ENCODE results near the gene CCT6B.
"Not testable (repeated sequence)": the region's sequence is repeated elsewhere in the genome, so short reads cannot be mapped to it uniquely, and the experiment has no call there.

Gene CCT6B, protein sequence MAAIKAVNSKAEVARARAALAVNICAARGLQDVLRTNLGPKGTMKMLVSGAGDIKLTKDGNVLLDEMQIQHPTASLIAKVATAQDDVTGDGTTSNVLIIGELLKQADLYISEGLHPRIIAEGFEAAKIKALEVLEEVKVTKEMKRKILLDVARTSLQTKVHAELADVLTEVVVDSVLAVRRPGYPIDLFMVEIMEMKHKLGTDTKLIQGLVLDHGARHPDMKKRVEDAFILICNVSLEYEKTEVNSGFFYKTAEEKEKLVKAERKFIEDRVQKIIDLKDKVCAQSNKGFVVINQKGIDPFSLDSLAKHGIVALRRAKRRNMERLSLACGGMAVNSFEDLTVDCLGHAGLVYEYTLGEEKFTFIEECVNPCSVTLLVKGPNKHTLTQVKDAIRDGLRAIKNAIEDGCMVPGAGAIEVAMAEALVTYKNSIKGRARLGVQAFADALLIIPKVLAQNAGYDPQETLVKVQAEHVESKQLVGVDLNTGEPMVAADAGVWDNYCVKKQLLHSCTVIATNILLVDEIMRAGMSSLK

DNA sequence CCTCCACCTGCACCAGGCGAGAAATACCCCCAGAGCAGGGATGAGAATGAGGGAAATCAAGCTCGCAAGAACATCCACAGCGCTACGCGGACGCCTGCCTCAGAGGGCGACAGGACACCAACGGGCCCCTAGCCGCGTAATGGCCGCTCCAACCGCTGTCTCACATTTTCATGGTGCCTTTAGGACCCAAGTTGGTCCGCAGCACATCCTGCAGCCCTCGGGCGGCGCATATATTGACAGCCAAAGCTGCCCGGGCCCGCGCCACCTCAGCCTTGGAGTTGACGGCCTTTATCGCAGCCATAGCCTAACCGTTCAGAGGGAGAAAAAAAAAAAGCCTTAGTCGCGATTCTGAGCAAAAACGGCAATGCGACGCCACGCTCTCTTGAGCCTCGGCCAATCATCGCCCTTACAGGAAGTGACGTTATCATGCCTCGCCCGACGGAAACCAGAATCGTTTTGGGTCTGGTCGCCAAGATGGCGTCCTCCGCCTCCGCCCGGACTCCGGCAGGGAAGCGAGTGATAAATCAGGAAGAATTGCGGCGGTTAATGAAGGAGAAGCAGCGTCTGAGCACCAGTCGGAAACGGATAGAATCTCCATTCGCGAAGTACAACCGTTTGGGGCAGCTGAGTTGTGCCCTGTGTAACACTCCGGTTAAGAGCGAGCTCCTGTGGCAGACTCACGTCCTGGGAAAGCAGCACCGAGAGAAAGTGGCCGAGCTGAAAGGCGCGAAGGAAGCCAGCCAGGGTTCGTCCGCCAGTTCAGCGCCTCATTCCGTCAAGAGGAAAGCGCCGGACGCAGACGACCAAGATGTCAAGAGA lies at the start of gene CCT6B, which contains the start of gene ZNF830:
TSS of gene CCT6B (minus strand) at position 368 of the 819 bp plus-strand sequence. CDS start at position 301, 67 bp downstream.
TSS of gene ZNF830 (plus strand) at position 448 of the 819 bp plus-strand sequence. CDS start at position 475, 27 bp downstream.
- peak; percentile 77 to 79 for DNase-seq (ENCODE audit: low read depth in 2 of 2)

DNA sequence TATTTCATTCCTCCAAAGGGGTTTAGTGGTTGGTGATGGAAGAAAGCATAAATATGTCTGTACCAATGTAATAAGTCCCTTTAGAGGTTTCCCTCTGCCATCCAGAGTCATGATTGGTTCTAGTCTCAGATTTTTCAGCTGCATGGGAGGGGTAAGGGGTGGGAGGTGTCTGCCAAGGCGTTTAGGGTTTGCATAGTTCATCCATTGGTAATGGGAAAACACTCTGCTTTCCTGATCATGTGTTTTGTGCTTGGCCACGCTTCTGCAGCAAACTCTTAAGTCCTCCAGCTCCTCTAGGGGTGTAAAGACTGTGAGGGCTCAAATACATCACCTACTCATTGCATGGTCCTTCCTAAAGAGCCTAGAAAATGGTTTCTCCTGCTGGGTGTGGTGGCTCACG lies 48.8 kb upstream of the CCT6B start:
- DNase-seq (ENCODE audit: low read depth in 2 of 2) = no peak

DNA sequence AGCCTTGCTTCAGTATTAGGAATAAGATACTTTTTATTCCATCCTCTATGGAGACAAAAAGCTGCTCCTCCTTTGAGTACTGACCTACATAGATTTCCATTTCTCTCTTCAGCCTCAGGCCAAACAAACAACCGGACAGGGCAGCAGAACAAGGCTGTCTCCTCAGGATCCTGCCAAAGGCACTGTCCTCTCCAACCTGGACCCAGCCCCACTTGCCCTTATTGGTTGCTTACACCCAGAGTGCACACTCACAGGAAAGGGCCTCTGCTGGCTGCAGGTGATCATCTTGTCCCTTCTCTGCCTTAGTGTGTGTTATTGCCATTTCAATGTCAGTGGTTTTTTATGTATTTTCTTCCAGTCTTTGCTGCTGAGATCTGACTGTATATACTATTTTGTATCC lies 45.7 kb upstream of the CCT6B start:
- no peak for DNase-seq (ENCODE audit: low read depth in 2 of 2)

DNA sequence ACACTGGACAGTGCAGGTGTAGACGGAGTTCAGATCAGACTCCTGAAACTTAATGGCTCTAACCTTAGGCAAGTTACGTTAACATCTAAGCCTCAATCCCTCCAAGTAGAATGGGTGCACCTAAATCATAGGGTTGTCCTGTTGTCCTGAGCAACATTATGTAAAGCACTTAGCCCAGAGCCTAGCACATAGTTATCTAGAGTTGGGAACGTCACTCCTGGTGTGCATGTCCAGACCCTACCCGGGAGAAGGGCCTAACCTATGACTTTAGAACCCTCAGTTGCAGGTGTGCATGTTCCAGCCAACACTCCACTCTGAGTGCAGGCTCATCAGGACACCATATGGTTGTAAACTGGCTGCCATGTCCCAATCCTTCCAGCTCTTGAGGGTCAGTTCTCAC lies 45.1 kb upstream of the CCT6B start:
- no peak for DNase-seq (ENCODE audit: low read depth in 2 of 2)

DNA sequence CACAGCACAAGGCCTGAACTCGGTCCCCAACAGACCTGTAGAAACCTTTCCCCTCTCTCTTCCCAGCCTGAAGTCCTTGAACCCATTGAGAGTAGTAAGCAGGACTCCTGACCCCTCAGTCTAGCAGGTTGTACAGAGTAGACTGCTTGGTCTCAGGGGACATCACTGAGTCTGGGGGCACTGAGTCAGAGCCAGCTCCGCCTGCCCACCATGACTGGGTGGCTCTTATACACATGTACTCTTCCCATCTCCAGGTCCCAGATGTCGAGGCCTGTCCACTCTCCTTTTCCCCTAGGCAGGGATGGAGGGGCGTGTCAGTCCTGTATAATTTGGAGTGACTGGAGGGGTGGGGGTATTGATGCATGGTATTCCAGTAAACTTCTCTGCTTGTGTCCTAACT lies 42.5 kb upstream of the CCT6B start:
- DNase-seq (ENCODE audit: low read depth in 2 of 2) = no peak

DNA sequence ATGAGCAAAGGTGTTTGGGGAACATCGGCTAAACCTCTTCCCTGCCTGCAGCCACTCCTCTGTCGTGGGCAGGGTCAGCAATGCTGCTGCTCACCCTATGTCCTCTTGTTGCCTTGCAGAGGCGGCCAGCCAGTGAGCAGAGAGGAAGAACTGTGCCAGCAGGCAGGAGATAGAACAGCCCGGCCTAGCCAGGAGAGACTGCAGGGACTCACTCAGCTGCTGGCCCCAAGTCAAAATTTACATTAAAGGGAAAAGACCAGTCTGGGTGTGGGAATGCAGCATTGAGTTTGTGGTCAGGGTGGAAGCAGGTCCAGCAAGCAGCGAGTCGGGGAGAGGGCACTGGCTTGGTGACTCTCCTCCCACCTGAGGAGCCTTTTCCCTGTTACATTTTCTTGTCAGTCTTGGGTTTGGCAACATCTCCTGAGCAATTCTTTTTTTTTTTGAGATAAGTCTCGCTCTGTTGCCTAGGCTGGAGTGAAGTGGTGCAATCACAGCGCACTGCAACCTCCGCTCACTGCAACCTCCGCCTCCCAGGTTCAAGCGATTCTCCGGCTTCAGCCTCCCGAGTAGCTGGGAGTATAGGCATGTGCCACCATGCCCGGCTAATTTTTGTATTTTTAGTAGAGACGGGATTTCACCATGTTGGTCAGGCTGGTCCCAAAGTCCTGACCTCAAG lies 41.8 kb upstream of the CCT6B start:
- no peak for DNase-seq (ENCODE audit: low read depth in 2 of 2)

DNA sequence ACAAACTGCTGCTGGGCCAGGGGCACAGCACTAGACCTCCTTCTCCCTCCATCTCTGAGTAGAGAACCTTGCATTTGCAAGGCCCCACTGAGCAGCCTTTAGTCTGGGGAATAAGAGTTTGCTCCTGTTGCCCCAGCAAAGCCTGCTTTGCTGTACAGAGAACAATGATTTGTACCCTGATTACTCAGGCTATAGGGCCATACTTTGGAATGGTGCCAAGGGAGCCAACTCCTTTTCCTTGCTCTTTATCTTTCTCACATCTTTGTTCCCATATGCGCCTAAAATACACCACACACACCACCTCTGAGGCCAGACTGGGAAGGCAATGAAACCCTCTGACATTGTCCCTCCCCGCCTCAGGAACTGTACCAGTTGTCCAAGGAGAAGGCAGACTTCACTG lies 40.3 kb upstream of the CCT6B start:
- no peak for DNase-seq (ENCODE audit: low read depth in 2 of 2)

DNA sequence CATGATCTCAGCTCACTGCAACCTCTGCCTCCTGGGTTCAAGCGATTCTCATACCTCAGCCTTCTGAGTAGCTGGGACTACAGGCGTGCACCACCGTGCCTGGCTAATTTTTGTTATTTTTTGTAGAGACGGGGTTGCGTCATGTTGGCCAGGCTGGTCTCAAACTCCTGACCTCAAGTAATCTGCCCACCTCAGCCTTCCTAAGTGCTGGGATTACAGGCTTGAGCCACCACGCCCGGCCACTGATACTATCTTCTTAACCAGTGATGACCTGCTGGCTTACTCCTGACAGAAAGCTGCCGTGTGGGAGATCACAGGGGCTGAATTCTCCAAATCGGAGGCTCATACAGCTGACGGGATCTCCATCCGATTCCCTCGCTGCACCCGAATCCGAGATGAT lies 39.7 kb upstream of the CCT6B start:
- not testable (repeated sequence) for DNase-seq (ENCODE audit: low read depth in 2 of 2)

DNA sequence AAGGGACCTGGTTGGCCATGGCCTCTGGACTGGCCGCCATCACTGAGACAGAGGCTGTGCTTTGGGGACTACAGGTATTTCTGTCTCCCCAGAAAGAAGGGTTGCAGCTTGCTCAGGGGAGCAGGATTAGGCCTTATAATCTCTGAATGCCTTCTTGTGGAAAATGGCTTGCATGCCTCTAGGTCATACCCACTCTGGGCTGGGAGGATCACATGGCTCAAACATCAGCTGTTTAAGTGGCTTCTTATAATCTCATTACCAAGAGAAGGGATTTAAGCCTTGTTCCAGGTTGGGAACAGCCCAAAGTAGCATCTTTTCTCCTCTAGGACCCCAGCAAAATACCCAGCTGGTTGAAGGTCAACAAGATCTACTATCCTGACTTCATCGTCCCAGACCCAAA lies 38.2 kb upstream of the CCT6B start:
- DNase-seq (ENCODE audit: low read depth in 2 of 2) = no peak

DNA sequence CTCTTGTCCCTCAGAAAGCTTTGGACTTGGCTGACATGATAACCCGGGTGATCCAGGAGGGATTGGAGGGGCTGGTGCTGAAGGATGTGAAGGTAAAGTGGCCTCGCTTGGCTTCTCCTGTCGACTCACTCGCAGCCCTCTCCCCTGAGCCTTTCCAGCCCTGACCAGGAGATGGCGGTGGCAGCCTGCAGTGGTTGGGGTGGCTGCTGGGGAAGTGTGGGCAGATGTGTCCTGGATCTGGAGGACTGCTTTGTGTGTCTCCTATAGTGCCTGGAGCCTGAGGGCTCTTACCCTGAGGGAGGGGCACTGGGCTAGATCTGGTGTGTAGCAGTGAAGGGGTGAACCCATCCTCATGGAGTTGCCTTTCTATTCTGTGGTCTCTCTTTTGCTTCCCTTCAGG lies 36.9 kb upstream of the CCT6B start:
- DNase-seq (ENCODE audit: low read depth in 2 of 2) = peak; percentile 58 to 68

DNA sequence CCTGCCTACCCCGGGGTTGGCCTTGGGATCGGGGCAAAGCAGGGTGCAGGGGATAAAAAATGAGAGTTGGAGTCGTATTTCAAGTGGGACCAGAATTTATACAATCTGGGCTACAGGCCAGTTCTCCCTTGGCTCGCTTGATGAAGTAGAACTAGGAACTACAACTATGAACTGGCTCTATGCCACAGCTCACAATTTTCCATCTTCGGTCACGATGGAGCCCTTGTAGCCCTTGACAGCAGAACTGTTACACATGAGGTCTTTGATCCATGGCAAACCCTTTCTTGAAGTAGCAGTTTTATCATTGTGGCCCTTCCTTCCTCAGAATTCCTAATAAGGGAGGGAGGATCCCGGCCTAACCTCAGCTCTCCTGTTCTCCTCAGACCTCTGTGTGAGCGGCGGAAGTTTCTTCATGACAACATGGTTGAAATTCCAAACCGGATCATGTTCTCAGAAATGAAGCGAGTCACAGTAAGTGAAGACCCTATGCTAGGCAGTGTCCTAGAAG lies 36.1 kb upstream of the CCT6B start:
- DNase-seq (ENCODE audit: low read depth in 2 of 2) = no peak

DNA sequence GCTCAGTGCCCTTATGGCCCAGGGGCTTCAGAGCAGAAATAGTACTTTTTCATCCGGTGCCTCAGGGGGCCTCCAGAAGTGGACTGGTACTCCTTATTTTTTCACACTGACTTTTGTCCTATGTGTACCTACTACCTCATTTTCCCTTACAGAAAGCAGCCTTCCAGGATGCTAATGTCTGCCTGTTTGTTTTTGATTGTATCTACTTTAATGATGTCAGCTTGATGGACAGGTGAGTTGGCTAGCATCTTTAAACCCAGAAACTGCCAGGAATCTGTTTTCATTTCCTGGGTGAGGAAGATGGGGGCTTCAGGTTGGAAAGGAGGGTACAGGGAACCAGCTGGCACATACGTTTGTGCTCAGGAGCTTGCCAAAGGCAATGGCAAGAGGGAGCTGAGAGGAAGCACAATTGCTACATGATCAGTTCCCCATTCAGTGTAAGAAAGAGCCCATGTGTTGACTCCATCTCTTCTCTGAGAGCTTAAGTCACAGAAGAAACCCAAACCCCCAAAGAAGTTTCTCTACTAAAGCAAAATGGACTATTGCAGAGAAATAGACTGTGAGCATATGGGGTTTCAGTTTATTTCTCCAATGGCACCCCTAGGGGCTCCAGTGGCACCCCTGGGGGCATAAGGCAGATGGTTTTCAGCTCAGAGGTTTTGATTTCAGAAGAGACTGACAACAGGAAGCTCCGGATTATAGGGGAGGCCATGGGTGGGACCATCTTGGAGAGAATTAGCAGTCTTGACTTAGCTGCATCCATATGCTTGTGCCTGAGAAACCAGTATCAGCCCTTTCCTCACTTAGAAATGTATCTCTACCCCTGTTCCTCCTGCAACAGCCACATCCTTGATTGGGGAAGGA lies 35.4 kb upstream of the CCT6B start:
- DNase-seq (ENCODE audit: low read depth in 2 of 2) = no peak

DNA sequence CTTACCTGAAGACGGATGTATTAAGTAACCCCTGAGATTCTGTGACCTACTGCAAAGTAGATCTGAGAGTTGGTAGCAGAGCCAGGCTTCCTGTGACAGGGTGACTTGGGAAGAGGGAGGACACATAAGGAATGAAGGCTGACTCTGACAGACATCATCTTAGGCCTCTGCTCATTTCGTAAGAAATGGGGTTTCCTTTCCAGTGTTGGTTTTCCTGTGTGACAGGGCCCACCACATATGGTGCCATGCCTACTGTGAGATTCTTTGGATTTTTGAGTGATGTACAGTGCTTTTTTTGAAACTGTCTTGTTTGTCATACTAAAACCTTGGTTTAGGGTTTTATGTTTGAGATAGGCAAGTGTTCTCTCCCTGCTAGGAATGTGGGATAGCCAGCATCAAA lies 31.8 kb upstream of the CCT6B start:
- DNase-seq (ENCODE audit: low read depth in 2 of 2) = no peak

DNA sequence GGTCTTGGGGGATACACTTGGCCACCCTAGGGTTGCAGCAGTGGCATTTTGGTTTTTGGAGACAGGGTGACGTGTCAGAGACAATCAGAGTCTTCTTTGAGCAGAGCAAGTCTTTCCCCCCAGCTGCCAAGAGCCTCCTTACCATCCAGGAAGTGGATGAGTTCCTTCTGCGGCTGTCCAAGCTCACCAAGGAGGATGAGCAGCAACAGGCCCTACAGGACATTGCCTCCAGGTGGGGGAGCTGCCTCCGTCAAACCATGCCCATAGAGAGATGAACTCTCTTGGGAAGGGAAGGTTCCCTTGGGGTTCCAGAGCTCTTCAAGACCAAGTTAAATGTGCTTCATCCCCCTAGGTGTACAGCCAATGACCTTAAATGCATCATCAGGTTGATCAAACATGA lies 30.3 kb upstream of the CCT6B start:
- DNase-seq (ENCODE audit: low read depth in 2 of 2) = no peak

DNA sequence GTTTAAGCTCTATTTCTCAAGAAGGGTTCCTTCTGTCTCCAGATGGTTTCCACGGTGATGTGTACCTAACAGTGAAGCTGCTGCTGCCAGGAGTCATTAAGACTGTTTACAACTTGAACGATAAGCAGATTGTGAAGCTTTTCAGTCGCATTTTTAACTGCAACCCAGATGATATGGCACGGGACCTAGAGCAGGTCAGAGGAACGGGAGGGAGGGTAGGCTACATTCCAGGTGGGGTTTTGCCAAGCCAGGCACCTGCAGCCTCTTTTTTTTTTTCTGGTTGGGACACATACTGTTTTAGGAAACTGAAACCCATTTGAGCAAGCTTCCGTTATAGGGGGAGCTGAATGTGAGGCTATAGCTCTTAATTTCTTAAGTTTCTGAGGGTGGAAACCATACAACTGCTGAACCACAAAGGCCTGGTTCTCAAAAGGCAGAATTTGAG lies 29.7 kb upstream of the CCT6B start:
- no peak for DNase-seq (ENCODE audit: low read depth in 2 of 2)

DNA sequence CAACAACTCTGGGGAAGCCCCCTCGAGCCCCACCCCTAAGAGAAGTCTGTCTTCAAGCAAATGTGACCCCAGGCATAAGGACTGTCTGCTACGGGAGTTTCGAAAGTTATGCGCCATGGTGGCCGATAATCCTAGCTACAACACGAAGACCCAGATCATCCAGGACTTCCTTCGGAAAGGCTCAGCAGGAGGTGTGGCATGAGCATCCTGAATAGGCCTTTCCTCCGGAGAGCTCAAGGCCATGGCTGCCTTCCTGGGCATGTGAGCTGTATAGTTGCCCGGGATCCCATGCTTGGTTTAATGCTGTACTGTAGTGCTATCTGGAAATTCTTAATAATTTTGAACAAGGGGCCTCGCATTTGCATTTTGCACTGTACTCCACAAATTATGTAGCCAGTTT lies 28.2 kb upstream of the CCT6B start:
- DNase-seq (ENCODE audit: low read depth in 2 of 2) = no peak

DNA sequence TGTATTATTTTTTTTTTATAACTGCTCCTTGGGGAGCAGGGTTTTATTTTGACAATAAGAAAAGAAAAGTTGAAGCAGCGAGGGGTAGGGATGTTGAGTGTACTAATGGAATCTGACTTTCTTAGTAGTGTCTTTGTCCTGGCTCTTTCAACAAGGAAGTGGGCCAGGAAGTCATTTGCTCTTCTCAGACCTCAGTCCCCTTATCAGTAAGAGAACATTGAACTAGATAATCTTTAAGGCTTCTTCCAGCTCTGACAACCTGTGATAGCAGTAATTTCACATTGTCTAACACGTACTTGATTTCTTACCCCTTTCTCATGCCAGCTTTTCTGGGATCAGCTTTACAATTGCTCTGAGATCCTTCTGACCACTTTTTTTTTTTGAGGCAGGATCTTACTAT lies 27.4 kb upstream of the CCT6B start:
- DNase-seq (ENCODE audit: low read depth in 2 of 2) = no peak

DNA sequence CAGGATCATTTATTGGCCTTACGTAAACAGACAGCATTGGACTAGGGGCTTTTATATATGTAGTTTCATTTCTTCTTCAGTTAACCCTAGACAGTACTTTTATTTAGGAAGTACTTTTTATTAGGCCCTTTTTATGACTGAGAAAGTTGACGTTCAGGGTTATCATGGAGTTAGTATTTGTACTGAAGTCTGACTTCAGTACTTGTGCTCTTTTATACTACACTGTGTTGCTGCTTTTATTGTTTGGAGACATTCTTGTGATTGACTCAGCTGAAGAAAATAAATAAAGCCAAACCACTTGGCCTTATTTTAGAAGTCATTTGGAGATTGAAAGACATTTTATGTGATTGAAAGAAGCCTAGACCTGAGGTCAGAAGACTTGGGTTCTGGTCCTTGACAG lies 26.0 kb upstream of the CCT6B start:
- no peak for DNase-seq (ENCODE audit: low read depth in 2 of 2)

DNA sequence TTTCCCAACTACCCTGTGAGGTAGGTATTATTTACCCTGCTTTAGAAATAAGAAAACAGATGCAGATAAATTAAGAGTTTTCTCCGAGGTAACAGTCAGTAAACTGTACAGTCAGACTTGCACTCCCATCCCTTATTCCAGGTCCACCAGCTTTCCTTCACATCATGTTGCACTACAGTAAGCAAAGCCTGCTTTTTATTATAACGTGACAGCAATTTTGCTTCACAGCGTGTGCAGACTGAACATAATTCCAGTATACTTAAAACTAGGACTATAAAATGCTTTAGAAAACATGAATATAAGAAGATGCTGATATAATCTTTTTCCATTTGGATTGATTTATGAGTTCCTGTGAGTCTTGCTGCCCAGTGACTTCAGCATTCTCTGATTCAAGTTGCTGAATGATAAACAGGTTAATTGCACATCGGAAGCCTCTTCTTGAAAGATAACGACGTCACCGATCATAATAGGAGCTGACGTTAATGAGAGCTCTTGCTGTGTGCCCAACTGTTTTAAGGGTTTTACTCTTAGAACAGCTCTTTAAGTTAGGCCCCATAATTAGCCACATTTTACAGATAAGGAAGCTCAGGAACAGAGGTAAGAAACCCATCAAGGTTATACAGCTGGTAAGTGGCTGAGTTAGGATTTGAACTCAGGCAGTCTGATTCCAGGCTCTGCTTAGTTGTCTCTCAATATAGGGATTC lies 20.4 kb upstream of the CCT6B start:
- DNase-seq (ENCODE audit: low read depth in 2 of 2) = no peak

Data from activated CD4-positive, alpha-beta T cell treated with anti-CD3 and anti-CD28 coated beads for 24 hours (primary cell).